Upper lobe of left lung (tissue), 6 donors: Measurements from ENCODE around the gene PSORS1C1. TPM values are rescaled to one million over a fixed set of nuclear protein-coding genes. Genes with fewer than 3 reads are reported as not detected.

Experiments used
- ATAC-seq, 2 donors: fragments of 200-7000 bp; cut with Tn5 transposase; one replicate each; pipeline ENCODE4 v1.9.1; 2022; ENCODE audit warnings: mild to moderate bottlenecking in 2 of 2, moderate library complexity in 2 of 2; ENCODE audit not compliant: low FRiP score in 2 of 2
- DNase-seq, 2 donors: peaks; one replicate each; pipeline ENCODE4 v3.0.0-alpha.2; 2019 to 2020
- H3K27ac ChIP-seq, 4 donors: fragments of 200-600 bp; sonication (generic); one replicate each; pipeline ENCODE4 v1.5.1; 2016 to 2019
- H3K27me3 ChIP-seq, 4 donors: fragments of 200-600 bp; sonication (generic); one replicate each; pipeline ENCODE4 v1.5.1; 2017 to 2019
- H3K36me3 ChIP-seq, 4 donors: fragments of 200-600 bp; sonication (generic); one replicate each; pipeline ENCODE4 v1.5.1; 2016 to 2019
- H3K4me1 ChIP-seq, 4 donors: fragments of 200-600 bp; sonication (generic); one replicate each; pipeline ENCODE4 v1.5.1; 2018 to 2019
- H3K4me3 ChIP-seq, 4 donors: fragments of 200-600 bp; sonication (generic); one replicate each; pipeline ENCODE4 v1.5.1; 2017 to 2019; ENCODE audit warnings: mild to moderate bottlenecking in 2 of 4, moderate library complexity in 1 of 4
- H3K9me3 ChIP-seq, 4 donors: fragments of 200-600 bp; sonication (generic); one replicate each; pipeline ENCODE4 v1.5.1; 2018 to 2019
- EP300 ChIP-seq, 4 donors: sonication (generic); formaldehyde crosslinking; IDR thresholded peaks; one replicate each; pipeline ENCODE4 v1.5.1; 2017; ENCODE audit warnings: antibody characterized with exemption in 4 of 4, control low read depth in 2 of 4
- POLR2A ChIP-seq, 4 donors: fragments of 450-650 bp; IDR thresholded peaks; one replicate each; pipeline ENCODE4 v1.5.1; 2016 to 2017; ENCODE audit warnings: antibody characterized with exemption in 4 of 4, mild to moderate bottlenecking in 2 of 4
- POLR2AphosphoS5 ChIP-seq, 2 donors: sonication (generic); formaldehyde crosslinking; IDR thresholded peaks; one replicate each; pipeline ENCODE4 v1.5.1; 2017; ENCODE audit warnings: antibody characterized with exemption in 2 of 2
- whole genome bisulfite sequencing, 2 donors: methylation state at CpG; one replicate each; pipeline ENCODE4 v1.1.5; 2017 to 2018; 5-methylcytosine and 5-hydroxymethylcytosine counted together
- total RNA-seq, 6 donors: library from RNA; depleted of rRNA in 4 of 6; stranded (reverse); fragments of >200 nt in 4 of 6; gene quantifications; one replicate each; pipeline versions ENCODE4 v1.1.0 to v1.2.1, GENCODE V29; 2016 to 2021
- TF ChIP-seq, protein P1 (sequence below), 6 experiments: fragments of 450-650 bp in 4 of 6; fragments of 200-600 bp in 2 of 6; sonication (generic) in 2 of 6; IDR thresholded peaks; one replicate each; pipeline ENCODE4 v1.5.1; 2016 to 2019; ENCODE audit warnings: antibody characterized with exemption in 6 of 6
- donor health status: DM: no; HTN: no; CAD: no; lungs with moderate emphysema.
- donor health status: DM: no; HTN: yes; CAD: no; lungs with severe emphysema.

The PSORS1C1 gene
- total RNA-seq, 6 donors from 2014 or later, result 3.2 to 9.4 (median 4.4) TPM

DNA sequence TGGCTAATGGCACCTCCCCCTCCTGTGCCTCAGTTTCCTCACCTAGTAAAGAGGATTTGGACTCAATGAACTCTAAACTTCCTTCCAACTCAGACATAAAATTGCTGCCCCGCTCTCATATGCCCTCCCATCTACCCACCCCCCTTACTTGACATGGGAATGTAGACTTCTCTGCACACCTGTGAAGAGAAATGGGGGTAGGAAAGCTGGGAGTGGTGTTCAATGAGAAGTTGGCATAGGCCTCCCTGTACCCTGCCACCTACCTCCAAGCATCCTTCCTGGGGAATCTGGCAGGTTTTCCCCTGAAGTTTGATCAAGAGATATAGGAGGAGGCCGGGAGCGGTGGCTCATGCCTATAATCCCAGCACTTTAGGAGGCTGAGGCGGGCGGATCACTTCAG is 59.8 kb downstream of the PSORS1C1 start:
- H3K9me3 ChIP-seq, result no peaks in the 10 kb centered on the region
- H3K27me3 ChIP-seq, result no peaks in the 10 kb centered on the region
- 94 to 98% methylated on average over 5 of the region's 5 CpGs for WGBS, 2 donors
- DNase-seq, result no peak
- peaks cover 0 to 12% (median 5%) of the 10 kb centered on the region in 4 donors for H3K4me1 ChIP-seq
- H3K27ac ChIP-seq, result no peak overlapping the region
- peaks cover 0 to 3% (median 0%) of the 10 kb centered on the region in 4 donors for H3K36me3 ChIP-seq
- ATAC-seq, result no peak
- no peak overlapping the region for H3K4me3 ChIP-seq
- no peak for TF ChIP-seq POLR2AphosphoS5 (IDR thresholded peaks at IDR 0.05)
- no peak for TF ChIP-seq EP300 (IDR thresholded peaks at IDR 0.05)
- TF ChIP-seq POLR2A (IDR thresholded peaks at IDR 0.05), result no peak
- TF ChIP-seq, protein P1, sequence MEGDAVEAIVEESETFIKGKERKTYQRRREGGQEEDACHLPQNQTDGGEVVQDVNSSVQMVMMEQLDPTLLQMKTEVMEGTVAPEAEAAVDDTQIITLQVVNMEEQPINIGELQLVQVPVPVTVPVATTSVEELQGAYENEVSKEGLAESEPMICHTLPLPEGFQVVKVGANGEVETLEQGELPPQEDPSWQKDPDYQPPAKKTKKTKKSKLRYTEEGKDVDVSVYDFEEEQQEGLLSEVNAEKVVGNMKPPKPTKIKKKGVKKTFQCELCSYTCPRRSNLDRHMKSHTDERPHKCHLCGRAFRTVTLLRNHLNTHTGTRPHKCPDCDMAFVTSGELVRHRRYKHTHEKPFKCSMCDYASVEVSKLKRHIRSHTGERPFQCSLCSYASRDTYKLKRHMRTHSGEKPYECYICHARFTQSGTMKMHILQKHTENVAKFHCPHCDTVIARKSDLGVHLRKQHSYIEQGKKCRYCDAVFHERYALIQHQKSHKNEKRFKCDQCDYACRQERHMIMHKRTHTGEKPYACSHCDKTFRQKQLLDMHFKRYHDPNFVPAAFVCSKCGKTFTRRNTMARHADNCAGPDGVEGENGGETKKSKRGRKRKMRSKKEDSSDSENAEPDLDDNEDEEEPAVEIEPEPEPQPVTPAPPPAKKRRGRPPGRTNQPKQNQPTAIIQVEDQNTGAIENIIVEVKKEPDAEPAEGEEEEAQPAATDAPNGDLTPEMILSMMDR (IDR thresholded peaks at IDR 0.05), result no peak

DNA sequence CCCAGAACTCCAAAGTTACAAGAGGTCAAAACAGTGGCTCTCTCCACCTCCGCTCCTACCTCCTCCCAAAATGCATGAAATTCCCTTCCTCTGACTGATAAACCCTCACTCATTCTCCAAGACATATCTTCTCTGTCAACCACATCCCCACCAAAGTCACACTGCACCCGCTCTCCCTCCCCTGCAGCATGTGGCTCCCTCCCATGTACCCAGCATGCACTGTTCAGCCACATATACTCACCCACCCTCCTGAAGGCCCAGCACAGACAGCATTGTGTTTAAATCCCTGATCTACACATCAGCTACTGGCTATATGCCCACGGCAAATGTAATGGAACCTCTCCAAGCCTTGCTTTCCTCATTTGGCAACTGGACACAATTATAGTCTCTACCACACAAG is 61.4 kb downstream of the PSORS1C1 start:
- no peak overlapping the region for H3K4me3 ChIP-seq
- H3K4me1 ChIP-seq, result peaks cover 0 to 20% (median 5%) of the 10 kb centered on the region in 4 donors
- no peak overlapping the region for H3K27ac ChIP-seq
- no peaks in the 10 kb centered on the region for H3K27me3 ChIP-seq
- H3K9me3 ChIP-seq, result no peaks in the 10 kb centered on the region
- DNase-seq (no peak), ATAC-seq (no peak)
- TF ChIP-seq POLR2AphosphoS5 (IDR thresholded peaks at IDR 0.05) (no peak), POLR2A (IDR thresholded peaks at IDR 0.05) (no peak), EP300 (IDR thresholded peaks at IDR 0.05) (no peak)
- TF ChIP-seq, protein P1 (IDR thresholded peaks at IDR 0.05), result no peak
- H3K36me3 ChIP-seq, result peaks cover 0 to 3% (median 0%) of the 10 kb centered on the region in 4 donors
- WGBS, 2 donors, result 81 to 85% methylated on average over 3 of the region's 3 CpGs

DNA sequence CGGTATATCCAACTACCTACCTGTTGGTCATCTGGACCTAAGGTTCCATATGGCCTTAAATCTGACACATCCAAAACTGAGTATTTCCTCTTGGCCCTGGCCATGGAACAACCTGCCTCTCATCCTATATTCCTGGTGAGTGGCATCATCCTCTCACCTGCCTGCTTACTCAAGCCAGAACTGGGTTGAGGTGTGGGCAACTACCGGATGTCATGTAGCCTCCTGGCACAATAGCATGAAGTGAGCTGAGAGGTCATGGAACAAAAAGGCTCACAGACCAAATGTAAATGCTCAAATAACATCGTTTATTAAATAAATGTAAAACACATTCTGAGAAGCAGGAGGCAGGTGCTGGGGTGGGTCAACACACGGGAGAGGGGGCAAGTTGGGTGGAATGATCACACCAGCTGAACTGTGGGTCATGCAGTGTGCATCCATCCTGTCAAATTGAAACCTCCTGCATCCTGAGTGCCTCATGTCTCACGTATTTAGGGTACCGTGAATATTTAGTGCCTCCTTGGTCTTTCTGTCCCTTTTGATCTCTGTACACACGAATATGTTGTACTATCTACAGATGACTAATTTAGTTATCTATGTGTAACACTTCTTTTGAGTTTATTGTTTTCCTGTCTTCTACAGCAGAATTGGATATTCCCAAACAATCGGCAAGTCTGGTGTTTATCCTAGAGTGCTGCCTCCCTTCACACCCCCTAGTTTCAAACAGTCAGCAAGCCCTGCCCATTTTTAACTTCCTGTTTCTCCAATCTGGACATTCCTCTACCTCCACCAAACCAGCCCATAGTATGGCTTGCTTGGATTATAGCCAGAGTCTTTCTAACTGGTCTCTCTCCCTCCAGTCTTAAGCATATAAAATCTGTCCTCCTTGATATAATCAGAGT is 63.8 kb downstream of the PSORS1C1 start:
- no peak for TF ChIP-seq POLR2AphosphoS5 (IDR thresholded peaks at IDR 0.05)
- TF ChIP-seq EP300 (IDR thresholded peaks at IDR 0.05), result no peak
- no peak for TF ChIP-seq POLR2A (IDR thresholded peaks at IDR 0.05)
- TF ChIP-seq, protein P1 (IDR thresholded peaks at IDR 0.05), result no peak
- no peak overlapping the region for H3K4me3 ChIP-seq
- 46 to 47% methylated on average over 7 to 8 of the region's 8 CpGs for WGBS, 2 donors
- H3K9me3 ChIP-seq, result no peaks in the 10 kb centered on the region
- no peak for ATAC-seq
- H3K36me3 ChIP-seq, result peaks cover 0 to 3% (median 0%) of the 10 kb centered on the region in 4 donors
- peaks cover 0 to 21% (median 5%) of the 10 kb centered on the region in 4 donors for H3K4me1 ChIP-seq
- H3K27me3 ChIP-seq, result no peaks in the 10 kb centered on the region
- DNase-seq, result no peak
- H3K27ac ChIP-seq, result no peak overlapping the region

DNA sequence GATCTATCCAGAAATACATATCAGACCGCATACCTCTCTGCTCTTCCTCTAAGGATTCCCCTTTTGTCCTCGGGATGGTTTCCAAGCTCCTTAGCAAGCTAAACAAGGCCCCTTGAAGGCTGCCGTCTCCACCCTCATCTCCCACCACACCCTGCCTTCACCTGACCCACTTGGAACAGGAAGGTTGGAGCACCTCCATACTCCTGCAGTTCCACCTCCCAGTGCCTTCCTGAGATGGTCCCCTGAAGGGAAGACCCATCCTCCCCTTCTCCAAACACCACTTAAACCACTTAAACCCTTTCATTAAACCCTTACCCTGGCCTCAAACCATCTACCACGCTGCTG is 64.4 kb downstream of the PSORS1C1 start:
- WGBS, 2 donors, result 57 to 58% methylated on average over 4 of the region's 4 CpGs
- Histone ChIP-seq H3K4me1 (peaks cover 0 to 21% (median 5%) of the 10 kb centered on the region in 4 donors), H3K27me3 (no peaks in the 10 kb centered on the region), H3K9me3 (no peaks in the 10 kb centered on the region), H3K4me3 (no peak overlapping the region), H3K36me3 (peaks cover 0 to 3% (median 0%) of the 10 kb centered on the region in 4 donors), H3K27ac (no peak overlapping the region)
- ATAC-seq (no peak), DNase-seq (no peak)
- no peak for TF ChIP-seq EP300 (IDR thresholded peaks at IDR 0.05)
- TF ChIP-seq, protein P1 (IDR thresholded peaks at IDR 0.05), result no peak
- TF ChIP-seq POLR2AphosphoS5 (IDR thresholded peaks at IDR 0.05), result no peak
- TF ChIP-seq POLR2A (IDR thresholded peaks at IDR 0.05), result no peak
